Retinal pigment epithelial cell (primary cell): Measurements from ENCODE around the gene PARD6B.
A peak's percentile ranks its signal among the peaks of the same experiment; 100 is the strongest.

Source experiments
- DNase-seq: peaks from one replicate; pipeline ENCODE4 v3.0.0-alpha.2; 2010; ENCODE audit warnings: low read depth
- H3K4me3 ChIP-seq: 2 replicates; pipeline ENCODE4 v1.5.1; 2011; ENCODE audit warnings: mild to moderate bottlenecking, low read length, control low read depth, moderate library complexity
- TF ChIP-seq, protein P1 (sequence below): conservative IDR thresholded peaks from 2 replicates; pipeline ENCODE4 v1.5.1; 2011; ENCODE audit warnings: low read depth, low read length, control low read depth, inconsistent platforms

Gene PARD6B, protein sequence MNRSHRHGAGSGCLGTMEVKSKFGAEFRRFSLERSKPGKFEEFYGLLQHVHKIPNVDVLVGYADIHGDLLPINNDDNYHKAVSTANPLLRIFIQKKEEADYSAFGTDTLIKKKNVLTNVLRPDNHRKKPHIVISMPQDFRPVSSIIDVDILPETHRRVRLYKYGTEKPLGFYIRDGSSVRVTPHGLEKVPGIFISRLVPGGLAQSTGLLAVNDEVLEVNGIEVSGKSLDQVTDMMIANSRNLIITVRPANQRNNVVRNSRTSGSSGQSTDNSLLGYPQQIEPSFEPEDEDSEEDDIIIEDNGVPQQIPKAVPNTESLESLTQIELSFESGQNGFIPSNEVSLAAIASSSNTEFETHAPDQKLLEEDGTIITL

DNA sequence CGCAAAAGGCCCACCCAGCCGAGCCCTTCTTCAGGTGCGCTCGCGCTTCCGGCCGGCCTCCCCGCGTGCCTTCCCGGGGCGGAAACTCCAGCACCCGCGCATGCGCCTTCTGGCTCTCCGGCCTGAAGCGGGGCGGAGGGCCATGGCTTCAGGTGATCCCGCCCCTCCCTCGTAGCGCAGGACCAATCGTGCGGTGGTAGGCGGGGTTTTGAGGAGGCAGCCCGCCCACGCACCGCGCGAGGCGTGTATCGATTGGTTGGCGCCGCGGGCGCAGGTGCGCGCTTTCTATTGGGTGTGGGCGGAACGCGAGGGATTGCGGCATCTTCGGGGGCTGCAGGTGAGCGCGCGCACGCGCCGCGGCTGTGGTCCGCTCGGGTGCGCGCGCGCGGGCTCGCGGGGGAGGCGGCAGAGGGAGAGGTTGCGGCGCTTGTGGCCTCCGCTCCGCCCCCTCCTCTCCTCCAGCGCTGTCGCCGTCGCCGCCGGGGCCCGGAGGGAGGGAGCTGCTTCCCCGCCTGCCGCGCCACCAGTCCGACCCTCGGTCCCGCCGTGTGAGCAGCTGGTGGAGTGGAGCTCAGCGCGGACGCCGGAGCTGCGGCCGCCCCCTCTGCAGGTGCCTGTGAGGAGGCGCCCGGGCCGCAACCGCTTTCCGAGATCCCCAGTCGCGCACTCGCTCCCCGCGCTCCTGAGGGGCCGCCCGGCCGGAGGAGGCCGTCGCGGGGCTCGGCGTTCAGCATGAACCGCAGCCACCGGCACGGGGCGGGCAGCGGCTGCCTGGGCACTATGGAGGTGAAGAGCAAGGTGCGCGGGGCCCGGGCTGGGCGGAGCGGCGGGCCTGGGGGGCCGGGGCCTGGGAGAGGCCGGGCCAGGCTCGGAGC, at the start of gene PARD6B:
TSS of gene PARD6B (plus strand) at position 526 of the 875 bp plus-strand sequence. CDS start at position 733, 207 bp downstream.
- TF ChIP-seq, protein P1, sequence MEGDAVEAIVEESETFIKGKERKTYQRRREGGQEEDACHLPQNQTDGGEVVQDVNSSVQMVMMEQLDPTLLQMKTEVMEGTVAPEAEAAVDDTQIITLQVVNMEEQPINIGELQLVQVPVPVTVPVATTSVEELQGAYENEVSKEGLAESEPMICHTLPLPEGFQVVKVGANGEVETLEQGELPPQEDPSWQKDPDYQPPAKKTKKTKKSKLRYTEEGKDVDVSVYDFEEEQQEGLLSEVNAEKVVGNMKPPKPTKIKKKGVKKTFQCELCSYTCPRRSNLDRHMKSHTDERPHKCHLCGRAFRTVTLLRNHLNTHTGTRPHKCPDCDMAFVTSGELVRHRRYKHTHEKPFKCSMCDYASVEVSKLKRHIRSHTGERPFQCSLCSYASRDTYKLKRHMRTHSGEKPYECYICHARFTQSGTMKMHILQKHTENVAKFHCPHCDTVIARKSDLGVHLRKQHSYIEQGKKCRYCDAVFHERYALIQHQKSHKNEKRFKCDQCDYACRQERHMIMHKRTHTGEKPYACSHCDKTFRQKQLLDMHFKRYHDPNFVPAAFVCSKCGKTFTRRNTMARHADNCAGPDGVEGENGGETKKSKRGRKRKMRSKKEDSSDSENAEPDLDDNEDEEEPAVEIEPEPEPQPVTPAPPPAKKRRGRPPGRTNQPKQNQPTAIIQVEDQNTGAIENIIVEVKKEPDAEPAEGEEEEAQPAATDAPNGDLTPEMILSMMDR, result no peak
- H3K4me3 ChIP-seq, result peak within 1 kb of the TSS; percentile 98
- peak; percentile 96 for DNase-seq

DNA sequence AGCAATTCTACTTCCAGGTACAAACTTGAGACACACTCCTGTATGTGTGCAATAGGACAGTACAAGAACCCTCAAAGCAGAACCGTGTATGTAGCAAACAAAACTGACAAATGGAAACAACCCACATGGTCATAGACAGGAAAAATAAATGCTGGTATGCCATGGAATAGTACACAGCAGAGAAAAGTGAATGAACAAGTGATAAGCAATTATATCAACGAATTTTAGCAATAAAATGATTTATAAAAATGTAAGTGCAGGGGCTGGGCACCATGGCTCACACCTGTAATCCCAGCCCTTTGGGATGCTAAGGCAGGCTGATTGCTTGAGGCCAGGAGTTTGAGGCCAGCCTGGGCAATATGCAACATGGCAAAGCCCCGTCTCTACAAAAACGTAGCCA, 49.3 kb upstream of the PARD6B start:
- TF ChIP-seq, protein P1, result no peak
- H3K4me3 ChIP-seq, result no peak overlapping the region
- no peak for DNase-seq

DNA sequence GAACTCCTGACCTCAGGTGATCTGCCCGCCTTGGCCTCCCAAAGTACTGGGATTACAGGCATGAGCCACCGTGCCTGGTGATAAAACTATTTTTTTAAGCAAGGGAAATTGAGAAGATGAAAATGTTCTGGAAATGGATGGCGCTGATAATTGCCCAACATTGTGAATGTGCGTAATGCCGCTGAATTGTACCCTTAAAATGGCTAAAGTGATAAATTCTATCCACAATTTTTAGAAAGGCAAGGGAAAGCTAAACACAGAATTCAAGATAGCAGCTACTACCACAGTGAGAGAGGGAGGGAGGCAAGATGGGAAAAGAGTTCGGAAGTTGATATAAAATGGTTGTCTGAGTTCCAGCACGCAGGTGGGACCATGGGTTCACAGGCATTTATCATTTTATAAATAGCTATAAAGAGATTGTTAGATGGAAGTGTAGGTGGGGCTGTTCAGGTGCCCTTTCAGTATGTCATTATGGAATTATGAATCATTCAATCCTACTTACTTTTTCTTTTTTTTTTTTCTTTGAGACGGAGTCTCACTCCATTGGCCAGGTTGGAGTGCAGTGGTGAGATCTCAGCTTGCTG, 48.3 kb upstream of the PARD6B start:
- TF ChIP-seq, protein P1, result no peak
- no peak overlapping the region for H3K4me3 ChIP-seq
- DNase-seq, result no peak

DNA sequence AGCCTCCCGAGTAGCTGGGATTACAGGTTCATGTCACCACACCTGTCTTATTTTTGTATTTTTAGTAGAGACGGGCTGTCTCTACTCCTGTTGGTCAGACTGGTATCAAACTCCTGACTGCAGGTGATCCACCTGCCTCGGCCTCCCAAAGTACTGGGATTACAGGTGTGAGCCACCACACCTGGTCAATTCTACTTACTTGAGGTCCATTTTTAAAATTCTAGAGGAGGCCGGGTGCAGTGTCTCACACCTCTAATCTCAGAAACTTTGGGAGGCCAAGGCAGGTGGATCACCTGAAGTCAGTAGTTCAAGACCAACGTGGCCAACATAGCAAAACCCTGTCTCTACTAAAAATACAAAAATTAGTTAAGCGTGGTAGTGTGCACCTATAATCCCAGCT, 47.8 kb upstream of the PARD6B start:
- no peak for DNase-seq
- H3K4me3 ChIP-seq, result no peak overlapping the region
- TF ChIP-seq, protein P1, result no peak

DNA sequence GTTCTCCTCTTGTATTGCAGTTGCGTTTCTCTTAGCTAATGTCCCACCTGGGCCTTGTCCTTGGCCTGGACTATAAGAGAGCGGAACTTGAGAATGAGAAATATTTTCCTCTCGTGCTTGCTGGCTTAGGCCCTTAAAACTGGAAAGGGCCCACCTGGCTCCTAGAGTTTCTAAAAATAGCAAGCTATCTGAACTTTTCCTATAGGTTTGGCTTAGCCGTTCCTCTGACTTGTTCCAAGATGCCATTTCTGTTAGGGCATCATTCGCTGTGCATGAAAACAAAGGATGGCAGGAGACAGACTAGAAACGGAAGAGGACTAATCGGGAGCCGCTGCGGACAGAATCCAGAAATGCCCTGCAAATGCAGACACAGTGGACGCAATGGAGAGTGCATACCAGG, 44.6 kb upstream of the PARD6B start:
- no peak for DNase-seq
- TF ChIP-seq, protein P1, result no peak
- H3K4me3 ChIP-seq, result no peak overlapping the region

DNA sequence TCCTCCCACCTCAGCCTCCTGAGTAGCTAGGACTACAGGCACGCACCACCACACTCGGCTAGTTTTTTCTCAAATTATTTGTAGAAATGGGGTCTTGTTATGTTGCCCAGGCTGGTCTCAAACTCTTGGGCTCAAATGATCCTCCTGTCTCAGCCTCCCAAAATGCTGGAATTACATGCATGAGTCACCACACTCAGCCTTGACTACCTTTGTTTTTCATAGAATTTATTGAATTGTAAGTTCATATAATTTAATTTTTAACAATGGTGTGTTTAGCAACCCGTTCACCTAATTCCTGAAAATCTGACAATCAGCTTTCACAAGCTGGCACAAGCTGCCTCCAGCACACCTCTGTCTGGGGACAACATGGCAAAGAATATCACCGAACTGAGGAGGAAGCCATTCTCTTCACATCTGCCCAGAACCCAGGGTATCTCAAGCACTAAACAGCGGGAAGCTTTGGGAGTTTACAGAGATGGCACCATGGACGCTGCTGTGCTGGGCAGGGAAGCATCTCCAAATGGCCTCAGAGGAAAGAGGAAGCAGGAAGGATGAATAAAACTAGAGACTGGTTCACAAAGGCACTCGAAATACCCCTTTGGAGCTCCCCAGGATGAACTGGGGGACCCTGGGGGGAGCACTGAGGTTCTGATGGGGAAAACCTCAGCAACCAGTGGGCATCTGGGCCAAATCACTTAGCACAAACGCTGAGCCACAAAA, 43.0 kb upstream of the PARD6B start:
- no peak overlapping the region for H3K4me3 ChIP-seq
- TF ChIP-seq, protein P1, result no peak
- DNase-seq, result no peak
